A549 (cell line): ENCODE data around the gene GPATCH2. TPM values are rescaled to one million over a fixed set of nuclear protein-coding genes. Genes with fewer than 3 reads are reported as not detected.

Source experiments
- ATAC-seq, 2 experiments: fragments of 200-7000 bp in 1 of 2; fragments of >200 bp in 1 of 2; cut with Nextera tagmentation in 1 of 2; cut with Tn5 transposase in 1 of 2; 3 replicates each; pipeline versions ENCODE4 v1.8.0 to v1.9.1; 2018 to 2020; ENCODE audit warnings: mild to moderate bottlenecking in 1 of 2, moderate library complexity in 1 of 2
- CTCF ChIA-PET: fragments of 300-600 bp; sonication (Branson Sonifier 250); formaldehyde crosslinking; extraction: SDS; loops from one replicate; lab custom pipeline; 2021; ENCODE audit warnings: antibody characterized with exemption, inconsistent platforms; lab: Yijun Ruan, JAX
- POLR2A ChIA-PET: fragments of 350-600 bp; formaldehyde crosslinking; extraction: SDS; loops from one replicate; lab custom pipeline; 2021; ENCODE audit warnings: antibody characterized with exemption, inconsistent platforms; lab: Yijun Ruan, JAX
- DNase-seq, 2 experiments: peaks; one replicate each; pipeline versions ENCODE4 v3.0.0 to v3.0.0-alpha.2; 2011 to 2016; ENCODE audit warnings: low read depth in 1 of 2, low spot score in 1 of 2
- FAIRE-seq: peaks from 2 replicates; lab custom pipeline; 2011; peaks lifted over from hg19 to GRCh38; lab: Jason Lieb, UNC
- H3K27ac ChIP-seq, 2 experiments: fragments of >200 bp; sonication (Bioruptor Twin); formaldehyde crosslinking; 3 replicates each; pipeline ENCODE4 v1.5.1; 2016 to 2017
- H3K4me1 ChIP-seq: fragments of >200 bp; sonication (Bioruptor Twin); formaldehyde crosslinking; 3 replicates; pipeline ENCODE4 v1.6.1; 2016
- H3K4me2 ChIP-seq: fragments of >200 bp; sonication (Bioruptor Twin); formaldehyde crosslinking; 3 replicates; pipeline ENCODE4 v1.6.1; 2016
- H3K4me3 ChIP-seq: fragments of >200 bp; sonication (Bioruptor Twin); formaldehyde crosslinking; 3 replicates; pipeline ENCODE4 v1.5.1; 2016
- H3K9me3 ChIP-seq: fragments of >200 bp; sonication (Bioruptor Twin); formaldehyde crosslinking; 3 replicates; pipeline ENCODE4 v1.6.1; 2016
- EHF ChIP-seq: fragments of 250-450 bp; sonication (Bioruptor Pico); IDR thresholded peaks from 2 replicates; pipeline ENCODE4 v1.5.0; 2020; ENCODE audit warnings: mild to moderate bottlenecking
- EHMT2 ChIP-seq: fragments of 200-600 bp; sonication (generic); IDR thresholded peaks from 2 replicates; pipeline ENCODE4 v1.6.1; 2016; ENCODE audit warnings: antibody characterized with exemption, low read depth, mild to moderate bottlenecking, moderate library complexity
- EP300 ChIP-seq, 2 experiments: fragments of >200 bp; sonication (Bioruptor Twin); formaldehyde crosslinking; IDR thresholded peaks; 2 replicates in 1 of 2; 3 replicates in 1 of 2; pipeline ENCODE4 v1.6.1; 2016 to 2017
- FOXS1 ChIP-seq: fragments of 250-450 bp; sonication (Bioruptor Pico); IDR thresholded peaks from 2 replicates; pipeline ENCODE4 v1.5.0; 2020; ENCODE audit warnings: mild to moderate bottlenecking, moderate library complexity
- JUN ChIP-seq, 2 experiments: fragments of >200 bp; sonication (Bioruptor Twin); formaldehyde crosslinking; IDR thresholded peaks; 2 replicates in 1 of 2; 3 replicates in 1 of 2; pipeline ENCODE4 v1.6.1; 2016 to 2017
- NPAS2 ChIP-seq: fragments of 250-450 bp; sonication (Bioruptor Pico); IDR thresholded peaks from 2 replicates; pipeline ENCODE4 v1.8.0; 2022; ENCODE audit warnings: mild to moderate bottlenecking, moderate library complexity, borderline replicate concordance
- PHF8 ChIP-seq: fragments of 200-600 bp; sonication (generic); IDR thresholded peaks from 2 replicates; pipeline ENCODE4 v1.6.1; 2016; ENCODE audit warnings: low read depth, mild to moderate bottlenecking, antibody characterized with exemption, moderate library complexity, borderline replicate concordance
- POLR2AphosphoS2 ChIP-seq: conservative IDR thresholded peaks from 2 replicates; pipeline ENCODE4 v1.6.1; 2012; ENCODE audit warnings: low read length, improper control_type of control experiment, inconsistent platforms
- RAD21 ChIP-seq, 2 experiments: fragments of >200 bp in 1 of 2; sonication (Bioruptor Twin) in 1 of 2; formaldehyde crosslinking in 1 of 2; IDR thresholded peaks in 1 of 2; conservative IDR thresholded peaks in 1 of 2; 2 replicates in 1 of 2; 3 replicates in 1 of 2; pipeline ENCODE4 v1.6.1; 2012 to 2018; ENCODE audit warnings: inconsistent platforms in 1 of 2
- RFX5 ChIP-seq: fragments of 450-650 bp; IDR thresholded peaks from 2 replicates; pipeline ENCODE4 v1.7.1; 2014; ENCODE audit warnings: antibody characterized with exemption, mild to moderate bottlenecking, moderate library complexity
- RNF2 ChIP-seq: fragments of 200-600 bp; sonication (generic); IDR thresholded peaks from 2 replicates; pipeline ENCODE4 v1.6.1; 2016; ENCODE audit warnings: low read depth, mild to moderate bottlenecking, antibody characterized with exemption, moderate library complexity, borderline replicate concordance
- ZC3H11A ChIP-seq: fragments of 450-650 bp; IDR thresholded peaks from 2 replicates; pipeline ENCODE4 v1.6.1; 2014; ENCODE audit warnings: antibody characterized with exemption, mild to moderate bottlenecking
- ZNF302 ChIP-seq: fragments of 250-450 bp; sonication (Bioruptor Pico); IDR thresholded peaks from 2 replicates; pipeline ENCODE4 v1.9.0; 2021; ENCODE audit warnings: inconsistent platforms, mild to moderate bottlenecking, moderate library complexity
- WGBS: methylation state at CpG from one replicate; pipeline ENCODE4 v1.1.6; 2017; ENCODE audit errors: missing lambda C conversion rate; 5-methylcytosine and 5-hydroxymethylcytosine counted together
- polyA plus RNA-seq, 4 experiments: library from polyadenylated mRNA; depleted of rRNA in 3 of 4; stranded (reverse); fragments of >200 nt; fragmentation: RNase III in 1 of 4; extraction: RNeasy Plus Mini Kit Qiagen cat#74134 plus additional on column Dnase treatment in 1 of 4; gene quantifications; 2 replicates in 3 of 4; 3 replicates in 1 of 4; pipeline ENCODE4 v1.2.3, GENCODE V29; 2011 to 2017
- TF ChIP-seq, protein P1 (sequence below): fragments of >200 bp; sonication (Bioruptor Twin); formaldehyde crosslinking; IDR thresholded peaks from 2 replicates; pipeline ENCODE4 v1.6.1; 2016
- TF ChIP-seq, protein P2 (sequence below): fragments of 200-600 bp; sonication (generic); IDR thresholded peaks from 2 replicates; pipeline ENCODE4 v1.6.1; 2016; ENCODE audit warnings: antibody characterized with exemption, mild to moderate bottlenecking, moderate library complexity
- TF ChIP-seq, protein P3 (sequence below): fragments of >200 bp; sonication (Bioruptor Twin); formaldehyde crosslinking; IDR thresholded peaks from 3 replicates; pipeline ENCODE4 v1.6.1; 2016
- TF ChIP-seq, protein P4 (sequence below): fragments of >200 bp; sonication (Bioruptor Twin); formaldehyde crosslinking; IDR thresholded peaks from 3 replicates; pipeline ENCODE4 v1.5.1; 2016
- TF ChIP-seq, protein P5 (sequence below): fragments of 450-650 bp; IDR thresholded peaks from 2 replicates; pipeline ENCODE4 v1.6.1; 2014; ENCODE audit warnings: antibody characterized with exemption
- TF ChIP-seq, protein P6 (sequence below): fragments of 250-450 bp; sonication (Bioruptor Pico); IDR thresholded peaks from 2 replicates; pipeline ENCODE4 v1.5.0; 2020; ENCODE audit warnings: low read depth, mild to moderate bottlenecking, moderate library complexity
- TF ChIP-seq, protein P7 (sequence below): fragments of 150-350 bp; IDR thresholded peaks from 2 replicates; pipeline ENCODE4 v1.6.1; 2014; ENCODE audit warnings: low read depth, mild to moderate bottlenecking, low read length

Gene GPATCH2
- polyA plus RNA-seq, 2 of the 4 experiments (the other 2 are of a cell fraction): 10.8 to 18.6 TPM

DNA sequence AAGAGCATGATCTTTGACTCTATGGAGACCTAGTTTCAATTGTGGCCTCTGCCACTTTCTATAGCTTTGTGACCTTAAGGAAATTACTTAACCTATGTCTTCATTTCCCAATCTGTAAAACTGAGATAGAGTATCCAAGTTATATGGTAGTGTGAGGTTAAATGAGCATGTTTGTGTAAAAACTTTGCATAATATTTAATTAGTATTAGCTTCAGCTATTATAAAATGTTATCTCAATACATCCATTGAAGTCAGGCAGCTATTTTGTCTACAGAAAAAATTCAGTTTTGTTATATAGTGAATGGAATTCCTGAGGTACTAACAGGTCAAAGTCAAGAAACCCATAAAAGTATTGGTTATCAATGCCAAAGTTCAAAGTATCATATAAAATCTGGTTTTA, 53.6 kb downstream of the GPATCH2 start:
- no peak for TF ChIP-seq ZNF302 (CRISPR knock-in tag)
- no peak for TF ChIP-seq EHMT2
- TF ChIP-seq EP300 (IDR thresholded peaks at IDR 0.05): no peak
- TF ChIP-seq, protein P1, sequence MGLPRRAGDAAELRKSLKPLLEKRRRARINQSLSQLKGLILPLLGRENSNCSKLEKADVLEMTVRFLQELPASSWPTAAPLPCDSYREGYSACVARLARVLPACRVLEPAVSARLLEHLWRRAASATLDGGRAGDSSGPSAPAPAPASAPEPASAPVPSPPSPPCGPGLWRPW: no peak
- TF ChIP-seq, protein P2, sequence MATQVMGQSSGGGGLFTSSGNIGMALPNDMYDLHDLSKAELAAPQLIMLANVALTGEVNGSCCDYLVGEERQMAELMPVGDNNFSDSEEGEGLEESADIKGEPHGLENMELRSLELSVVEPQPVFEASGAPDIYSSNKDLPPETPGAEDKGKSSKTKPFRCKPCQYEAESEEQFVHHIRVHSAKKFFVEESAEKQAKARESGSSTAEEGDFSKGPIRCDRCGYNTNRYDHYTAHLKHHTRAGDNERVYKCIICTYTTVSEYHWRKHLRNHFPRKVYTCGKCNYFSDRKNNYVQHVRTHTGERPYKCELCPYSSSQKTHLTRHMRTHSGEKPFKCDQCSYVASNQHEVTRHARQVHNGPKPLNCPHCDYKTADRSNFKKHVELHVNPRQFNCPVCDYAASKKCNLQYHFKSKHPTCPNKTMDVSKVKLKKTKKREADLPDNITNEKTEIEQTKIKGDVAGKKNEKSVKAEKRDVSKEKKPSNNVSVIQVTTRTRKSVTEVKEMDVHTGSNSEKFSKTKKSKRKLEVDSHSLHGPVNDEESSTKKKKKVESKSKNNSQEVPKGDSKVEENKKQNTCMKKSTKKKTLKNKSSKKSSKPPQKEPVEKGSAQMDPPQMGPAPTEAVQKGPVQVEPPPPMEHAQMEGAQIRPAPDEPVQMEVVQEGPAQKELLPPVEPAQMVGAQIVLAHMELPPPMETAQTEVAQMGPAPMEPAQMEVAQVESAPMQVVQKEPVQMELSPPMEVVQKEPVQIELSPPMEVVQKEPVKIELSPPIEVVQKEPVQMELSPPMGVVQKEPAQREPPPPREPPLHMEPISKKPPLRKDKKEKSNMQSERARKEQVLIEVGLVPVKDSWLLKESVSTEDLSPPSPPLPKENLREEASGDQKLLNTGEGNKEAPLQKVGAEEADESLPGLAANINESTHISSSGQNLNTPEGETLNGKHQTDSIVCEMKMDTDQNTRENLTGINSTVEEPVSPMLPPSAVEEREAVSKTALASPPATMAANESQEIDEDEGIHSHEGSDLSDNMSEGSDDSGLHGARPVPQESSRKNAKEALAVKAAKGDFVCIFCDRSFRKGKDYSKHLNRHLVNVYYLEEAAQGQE: no peak
- no peak for TF ChIP-seq EHF (CRISPR knock-in tag)
- TF ChIP-seq ZC3H11A: no peak
- FAIRE-seq (no peak), ATAC-seq (no peak)

DNA sequence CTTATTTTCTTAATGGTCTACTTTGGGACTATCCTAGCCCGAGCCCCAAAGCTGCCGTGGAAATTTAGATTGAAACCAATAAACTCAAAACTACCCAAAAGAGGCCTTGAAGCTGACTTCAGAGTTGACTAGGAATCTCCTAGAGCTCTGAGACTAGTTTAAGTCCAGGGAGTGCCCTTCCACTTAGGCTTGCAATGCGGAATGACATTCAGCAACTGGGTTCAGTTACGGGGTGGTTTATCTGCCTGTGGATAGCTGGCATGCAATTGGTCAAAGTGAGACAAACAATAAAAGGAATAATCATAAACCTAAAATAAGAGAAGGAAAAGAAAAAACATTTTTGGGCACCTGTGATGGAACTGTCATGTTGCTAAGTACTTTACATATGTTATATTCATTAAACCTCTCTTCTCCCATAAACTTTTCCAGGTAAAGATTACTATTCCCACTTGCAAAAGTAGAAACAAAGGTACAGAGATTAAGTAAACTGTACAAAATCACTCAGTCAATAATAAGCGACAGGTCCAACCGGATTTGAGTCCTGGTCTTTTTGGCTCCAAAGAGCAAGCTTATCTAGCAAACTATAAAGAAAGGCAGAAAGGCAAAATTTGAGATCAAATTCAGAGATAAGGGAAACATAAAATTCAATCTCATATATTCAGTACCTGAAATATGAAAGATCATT, 56.5 kb downstream of the GPATCH2 start:
- Histone ChIP-seq H3K4me1 (no peaks in the 10 kb centered on the region), H3K9me3 (no peaks in the 10 kb centered on the region)
- no peak for DNase-seq
- TF ChIP-seq PHF8 (no peak), FOXS1 (CRISPR knock-in tag) (no peak), EHF (CRISPR knock-in tag) (no peak), RNF2 (no peak)
- TF ChIP-seq, protein P3, sequence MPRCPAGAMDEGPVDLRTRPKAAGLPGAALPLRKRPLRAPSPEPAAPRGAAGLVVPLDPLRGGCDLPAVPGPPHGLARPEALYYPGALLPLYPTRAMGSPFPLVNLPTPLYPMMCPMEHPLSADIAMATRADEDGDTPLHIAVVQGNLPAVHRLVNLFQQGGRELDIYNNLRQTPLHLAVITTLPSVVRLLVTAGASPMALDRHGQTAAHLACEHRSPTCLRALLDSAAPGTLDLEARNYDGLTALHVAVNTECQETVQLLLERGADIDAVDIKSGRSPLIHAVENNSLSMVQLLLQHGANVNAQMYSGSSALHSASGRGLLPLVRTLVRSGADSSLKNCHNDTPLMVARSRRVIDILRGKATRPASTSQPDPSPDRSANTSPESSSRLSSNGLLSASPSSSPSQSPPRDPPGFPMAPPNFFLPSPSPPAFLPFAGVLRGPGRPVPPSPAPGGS: no peak
- TF ChIP-seq, protein P4, sequence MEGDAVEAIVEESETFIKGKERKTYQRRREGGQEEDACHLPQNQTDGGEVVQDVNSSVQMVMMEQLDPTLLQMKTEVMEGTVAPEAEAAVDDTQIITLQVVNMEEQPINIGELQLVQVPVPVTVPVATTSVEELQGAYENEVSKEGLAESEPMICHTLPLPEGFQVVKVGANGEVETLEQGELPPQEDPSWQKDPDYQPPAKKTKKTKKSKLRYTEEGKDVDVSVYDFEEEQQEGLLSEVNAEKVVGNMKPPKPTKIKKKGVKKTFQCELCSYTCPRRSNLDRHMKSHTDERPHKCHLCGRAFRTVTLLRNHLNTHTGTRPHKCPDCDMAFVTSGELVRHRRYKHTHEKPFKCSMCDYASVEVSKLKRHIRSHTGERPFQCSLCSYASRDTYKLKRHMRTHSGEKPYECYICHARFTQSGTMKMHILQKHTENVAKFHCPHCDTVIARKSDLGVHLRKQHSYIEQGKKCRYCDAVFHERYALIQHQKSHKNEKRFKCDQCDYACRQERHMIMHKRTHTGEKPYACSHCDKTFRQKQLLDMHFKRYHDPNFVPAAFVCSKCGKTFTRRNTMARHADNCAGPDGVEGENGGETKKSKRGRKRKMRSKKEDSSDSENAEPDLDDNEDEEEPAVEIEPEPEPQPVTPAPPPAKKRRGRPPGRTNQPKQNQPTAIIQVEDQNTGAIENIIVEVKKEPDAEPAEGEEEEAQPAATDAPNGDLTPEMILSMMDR: no peak
- TF ChIP-seq, protein P5, sequence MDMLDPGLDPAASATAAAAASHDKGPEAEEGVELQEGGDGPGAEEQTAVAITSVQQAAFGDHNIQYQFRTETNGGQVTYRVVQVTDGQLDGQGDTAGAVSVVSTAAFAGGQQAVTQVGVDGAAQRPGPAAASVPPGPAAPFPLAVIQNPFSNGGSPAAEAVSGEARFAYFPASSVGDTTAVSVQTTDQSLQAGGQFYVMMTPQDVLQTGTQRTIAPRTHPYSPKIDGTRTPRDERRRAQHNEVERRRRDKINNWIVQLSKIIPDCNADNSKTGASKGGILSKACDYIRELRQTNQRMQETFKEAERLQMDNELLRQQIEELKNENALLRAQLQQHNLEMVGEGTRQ: no peak
- TF ChIP-seq, all 56 proteins: peak for 0
- FAIRE-seq (no peak), ATAC-seq (no peak)
- WGBS: 93% methylated on average over 6 of the region's 6 CpGs
- no peak overlapping the region for H3K27ac ChIP-seq
- ChIA-PET POLR2A (no interaction called here), CTCF (no interaction called here)
- no peak overlapping the region for H3K4me2 ChIP-seq
- H3K4me3 ChIP-seq: no peak overlapping the region

More for the DNA sequence above, 53.6 kb downstream of the GPATCH2 start:
- H3K9me3 ChIP-seq: no peaks in the 10 kb centered on the region
- ChIA-PET CTCF (no interaction called here), POLR2A (no interaction called here)
- no peak overlapping the region for H3K4me3 ChIP-seq
- no peaks in the 10 kb centered on the region for H3K4me1 ChIP-seq
- DNase-seq: no peak
- H3K27ac ChIP-seq: no peak overlapping the region
- no peak overlapping the region for H3K4me2 ChIP-seq

DNA sequence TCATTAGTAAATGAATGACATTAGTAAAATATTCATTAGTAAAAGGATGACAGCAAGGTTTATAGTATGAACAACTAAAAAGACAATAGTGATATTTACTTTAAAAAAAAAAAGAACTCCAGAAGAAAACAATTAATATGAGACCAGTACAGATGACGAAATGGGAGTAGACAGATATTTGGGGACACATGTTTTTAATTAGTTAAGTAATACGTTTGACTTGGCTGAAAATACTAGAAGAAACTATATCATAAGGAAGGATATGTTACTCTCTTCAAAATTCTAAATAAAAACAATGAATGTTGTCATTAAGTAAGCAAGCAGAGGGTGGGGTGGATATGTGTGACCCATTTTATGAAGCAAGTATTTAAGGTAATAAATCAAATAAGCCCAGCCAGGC, 61.9 kb downstream of the GPATCH2 start:
- POLR2A ChIA-PET: no interaction called here
- TF ChIP-seq RAD21 (conservative IDR thresholded peaks at IDR 0.05 in 1 of 2, IDR thresholded peaks at IDR 0.05 in 1 of 2): no peak
- TF ChIP-seq NPAS2: no peak
- no peak for TF ChIP-seq JUN (IDR thresholded peaks at IDR 0.05)
- TF ChIP-seq, protein P6, sequence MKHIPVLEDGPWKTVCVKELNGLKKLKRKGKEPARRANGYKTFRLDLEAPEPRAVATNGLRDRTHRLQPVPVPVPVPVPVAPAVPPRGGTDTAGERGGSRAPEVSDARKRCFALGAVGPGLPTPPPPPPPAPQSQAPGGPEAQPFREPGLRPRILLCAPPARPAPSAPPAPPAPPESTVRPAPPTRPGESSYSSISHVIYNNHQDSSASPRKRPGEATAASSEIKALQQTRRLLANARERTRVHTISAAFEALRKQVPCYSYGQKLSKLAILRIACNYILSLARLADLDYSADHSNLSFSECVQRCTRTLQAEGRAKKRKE (CRISPR knock-in tag): no peak
- TF ChIP-seq POLR2AphosphoS2: no peak
- TF ChIP-seq, protein P7, sequence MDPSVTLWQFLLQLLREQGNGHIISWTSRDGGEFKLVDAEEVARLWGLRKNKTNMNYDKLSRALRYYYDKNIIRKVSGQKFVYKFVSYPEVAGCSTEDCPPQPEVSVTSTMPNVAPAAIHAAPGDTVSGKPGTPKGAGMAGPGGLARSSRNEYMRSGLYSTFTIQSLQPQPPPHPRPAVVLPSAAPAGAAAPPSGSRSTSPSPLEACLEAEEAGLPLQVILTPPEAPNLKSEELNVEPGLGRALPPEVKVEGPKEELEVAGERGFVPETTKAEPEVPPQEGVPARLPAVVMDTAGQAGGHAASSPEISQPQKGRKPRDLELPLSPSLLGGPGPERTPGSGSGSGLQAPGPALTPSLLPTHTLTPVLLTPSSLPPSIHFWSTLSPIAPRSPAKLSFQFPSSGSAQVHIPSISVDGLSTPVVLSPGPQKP: no peak
- TF ChIP-seq RFX5: no peak
- ATAC-seq: no peak

More for the DNA sequence above, 61.9 kb downstream of the GPATCH2 start:
- FAIRE-seq (no peak), DNase-seq (no peak)
- Histone ChIP-seq H3K4me2 (no peak overlapping the region), H3K4me1 (no peaks in the 10 kb centered on the region), H3K4me3 (no peak overlapping the region), H3K27ac (no peak overlapping the region), H3K9me3 (no peaks in the 10 kb centered on the region)
- CTCF ChIA-PET: no interaction called here
- WGBS: 85% methylated on average over 2 of the region's 2 CpGs
